Activated CD4-positive, alpha-beta memory T cell treated with anti-CD3 and anti-CD28 coated beads for 36 hours (primary cell): ENCODE results near the gene PES1. TPM values are rescaled to one million over a fixed set of nuclear protein-coding genes. Genes with fewer than 3 reads are reported as not detected.
"Not testable (repeated sequence)": the region's sequence is repeated elsewhere in the genome, so short reads cannot be mapped to it uniquely, and the experiment has no call there.

Experiments
- CTCF ChIA-PET: fragments of 350-600 bp; sonication (Branson Sonifier 250); formaldehyde crosslinking; loops from one replicate; lab custom pipeline; 2021; ENCODE audit warnings: antibody characterized with exemption, inconsistent platforms; lab: Charles Lee
- POLR2A ChIA-PET: fragments of 350-600 bp; sonication (Branson Sonifier 250); formaldehyde crosslinking; loops from one replicate; lab custom pipeline; 2021; ENCODE audit warnings: antibody characterized with exemption; lab: Charles Lee
- DNase-seq: peaks from one replicate; pipeline ENCODE4 v3.0.0-alpha.2; 2020
- H3K27ac Mint-ChIP-seq: one replicate; pipeline ENCODE4 v1.8.0; 2021; ENCODE audit warnings: mixed read lengths
- H3K27me3 Mint-ChIP-seq: one replicate; pipeline ENCODE4 v1.8.0; 2021; ENCODE audit warnings: mixed read lengths
- H3K36me3 Mint-ChIP-seq: one replicate; pipeline ENCODE4 v1.8.0; 2021; ENCODE audit warnings: mixed read lengths
- H3K4me1 Mint-ChIP-seq: one replicate; pipeline ENCODE4 v1.8.0; 2021; ENCODE audit warnings: low read depth, mixed read lengths
- H3K4me3 Mint-ChIP-seq: one replicate; pipeline ENCODE4 v1.8.0; 2021; ENCODE audit warnings: mild to moderate bottlenecking, mixed read lengths
- H3K9me3 Mint-ChIP-seq: one replicate; pipeline ENCODE4 v1.8.0; 2021; ENCODE audit warnings: mixed read lengths
- intact Hi-C: fragments of 100-400 bp; cut with micrococcal nuclease; formaldehyde crosslinking; loops from one replicate; pipeline ENCODE4 v1.15.1; 2023
- total RNA-seq, 2 experiments: library from RNA; stranded (reverse); gene quantifications; one replicate each; pipeline ENCODE4 v1.2.3, GENCODE V29; 2021

Gene PES1
- total RNA-seq, 2 experiments from 2014 or later: 99.3 to 99.6 TPM

DNA sequence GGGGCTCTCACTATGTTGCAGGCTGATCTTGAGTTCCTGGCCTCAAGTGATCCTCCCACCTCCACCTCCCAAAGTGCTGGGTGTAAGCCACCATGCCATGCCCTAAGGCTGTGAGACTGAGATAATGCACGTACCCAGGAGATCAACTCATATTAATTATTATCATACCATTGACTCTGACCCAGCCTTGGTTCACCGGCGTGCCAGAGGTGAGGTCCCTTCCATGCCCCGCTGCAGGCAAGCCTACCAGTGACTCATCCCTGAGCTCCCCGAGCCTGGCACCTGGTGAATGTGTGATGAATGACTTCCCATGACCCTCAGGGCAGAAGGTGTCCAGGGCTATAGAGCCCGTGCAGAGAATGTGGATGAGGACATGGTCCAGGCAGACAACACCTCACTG lies 29.3 kb downstream of the PES1 start:
- Mint-ChIP-seq H3K4me3 (no peak overlapping the region), H3K27me3 (no peaks in the 10 kb centered on the region), H3K4me1 (no peaks in the 10 kb centered on the region), H3K36me3 (no peaks in the 10 kb centered on the region), H3K27ac (no peak overlapping the region), H3K9me3 (no peaks in the 10 kb centered on the region)
- ChIA-PET POLR2A (no interaction called here), CTCF (no interaction called here)
- intact Hi-C loops: no loop called here
- no peak for DNase-seq

DNA sequence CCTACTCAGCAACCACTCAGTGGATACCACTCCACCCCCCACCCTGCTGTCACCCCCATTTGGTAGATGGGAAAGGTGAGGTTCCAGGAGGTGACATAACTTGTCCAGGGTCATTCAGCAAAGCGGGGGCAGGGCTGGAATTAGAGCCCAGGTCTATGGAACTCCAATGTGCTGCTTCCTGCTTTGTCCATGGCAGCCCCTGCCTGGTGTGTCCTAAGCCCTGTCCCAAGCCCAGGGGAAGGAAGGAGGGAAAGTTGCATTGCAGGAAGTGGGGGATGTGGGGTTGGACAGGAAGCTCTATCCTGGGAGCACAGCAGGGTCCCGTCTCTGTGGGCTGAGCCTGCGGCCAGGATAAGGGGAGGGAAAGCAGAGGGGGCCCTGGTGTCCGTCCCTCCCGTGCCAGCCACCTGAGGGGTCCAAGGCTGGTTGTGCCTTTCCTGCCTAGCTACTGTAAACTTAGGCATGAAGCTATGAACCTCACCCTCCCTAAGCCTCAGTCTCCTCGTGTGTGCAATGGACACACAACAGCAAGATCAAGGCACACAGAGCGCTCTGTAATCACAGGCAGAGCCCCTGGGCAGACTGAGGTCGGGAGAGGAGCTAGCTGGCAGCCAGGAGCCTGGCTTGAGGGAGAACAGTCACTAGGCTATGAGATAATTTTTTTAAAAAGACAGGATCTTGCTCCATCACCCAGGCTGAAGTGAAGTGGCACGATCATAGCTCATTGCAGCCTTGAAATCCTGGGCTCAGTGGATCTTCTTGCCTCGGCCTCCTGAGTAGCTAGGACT lies 30.1 kb downstream of the PES1 start:
- intact Hi-C loops: no loop called here
- Mint-ChIP-seq H3K27ac (no peak overlapping the region), H3K9me3 (no peaks in the 10 kb centered on the region), H3K4me3 (no peak overlapping the region), H3K4me1 (no peaks in the 10 kb centered on the region), H3K36me3 (no peaks in the 10 kb centered on the region), H3K27me3 (no peaks in the 10 kb centered on the region)
- POLR2A ChIA-PET: no interaction called here
- CTCF ChIA-PET: no interaction called here
- DNase-seq: no peak

DNA sequence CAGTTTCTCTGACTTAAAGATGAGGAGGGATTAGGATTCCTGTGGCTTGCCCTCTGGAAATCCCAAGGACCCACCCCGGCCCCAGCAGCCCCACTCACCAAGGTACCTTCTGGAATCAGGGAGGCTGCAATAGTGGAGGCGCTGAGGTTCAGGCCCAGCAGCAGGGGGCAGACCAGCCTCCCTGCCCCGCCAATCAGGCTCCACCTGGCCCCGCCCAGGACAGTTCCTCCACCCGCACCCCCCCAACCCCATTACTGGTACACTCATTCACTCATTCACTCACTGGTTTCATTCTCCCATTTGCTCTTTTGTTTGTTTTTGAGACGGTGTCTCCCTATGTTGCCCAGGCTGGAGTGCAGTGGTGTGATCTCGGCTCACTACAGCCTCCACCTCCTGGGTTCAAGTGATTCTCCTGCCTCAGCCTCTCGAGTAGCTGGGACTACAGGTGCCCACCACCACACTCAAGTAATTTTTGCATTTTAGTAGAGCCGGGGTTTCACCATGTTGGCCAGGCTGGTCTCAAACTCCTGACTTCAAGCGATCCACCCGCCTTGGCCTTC lies 31.0 kb downstream of the PES1 start:
- H3K4me3 Mint-ChIP-seq, POLR2A ChIA-PET, H3K9me3 Mint-ChIP-seq, H3K27me3 Mint-ChIP-seq, CTCF ChIA-PET, H3K27ac Mint-ChIP-seq, H3K36me3 Mint-ChIP-seq, H3K4me1 Mint-ChIP-seq, intact Hi-C loops: not testable (repeated sequence)
- peak; percentile 52 for DNase-seq

DNA sequence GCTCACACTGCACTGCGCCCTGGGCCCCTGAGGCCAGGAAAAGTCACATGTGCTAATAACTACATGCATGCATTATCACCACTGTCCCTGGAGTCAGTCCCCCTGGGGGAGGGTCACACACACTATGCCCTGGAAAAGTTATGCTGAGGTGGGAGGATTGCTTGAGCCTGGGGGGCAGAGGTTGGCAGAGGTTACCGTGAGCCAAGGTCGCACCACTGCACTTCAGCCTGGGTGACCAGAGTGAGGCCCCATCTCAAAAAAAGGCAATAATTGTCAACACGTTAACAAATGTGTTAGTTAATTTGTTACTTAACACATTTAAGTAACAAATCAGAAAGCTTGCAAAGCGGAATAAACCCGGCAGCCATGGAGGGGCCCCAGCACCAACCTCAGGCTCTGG lies 31.8 kb downstream of the PES1 start:
- POLR2A ChIA-PET: no interaction called here
- no peaks in the 10 kb centered on the region for H3K27me3 Mint-ChIP-seq
- no peak overlapping the region for H3K4me3 Mint-ChIP-seq
- no peaks in the 10 kb centered on the region for H3K9me3 Mint-ChIP-seq
- H3K4me1 Mint-ChIP-seq: no peaks in the 10 kb centered on the region
- intact Hi-C loops: no loop called here
- CTCF ChIA-PET: no interaction called here
- H3K36me3 Mint-ChIP-seq: no peaks in the 10 kb centered on the region
- H3K27ac Mint-ChIP-seq: no peak overlapping the region
- no peak for DNase-seq

DNA sequence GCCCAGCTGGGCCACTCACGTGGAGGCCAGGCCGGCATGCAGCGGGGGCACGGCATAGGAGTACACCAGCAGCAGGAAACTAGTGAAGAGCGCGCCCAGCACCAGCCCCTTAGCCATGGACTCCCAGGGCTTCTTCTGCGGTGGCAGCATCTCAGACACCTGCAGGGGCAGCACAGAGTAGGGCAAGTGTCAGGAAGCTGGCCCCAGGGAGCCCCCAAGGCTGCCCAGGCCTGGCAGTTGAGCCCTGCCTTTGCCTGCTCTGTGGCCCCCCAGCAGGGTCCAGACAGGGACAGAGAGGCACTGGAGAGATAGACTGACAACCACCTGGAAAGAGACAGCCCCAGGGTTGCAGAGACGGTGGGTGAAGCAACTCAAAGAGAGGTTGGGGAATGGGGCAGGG lies 34.5 kb downstream of the PES1 start:
- Mint-ChIP-seq H3K4me3 (no peak overlapping the region), H3K4me1 (no peaks in the 10 kb centered on the region), H3K27ac (no peak overlapping the region), H3K36me3 (no peaks in the 10 kb centered on the region), H3K27me3 (no peaks in the 10 kb centered on the region), H3K9me3 (no peaks in the 10 kb centered on the region)
- no peak for DNase-seq
- intact Hi-C loops: no loop called here
- ChIA-PET CTCF (no interaction called here), POLR2A (no interaction called here)

GRCh38 chr22:30556388-30556787 lies 35.3 kb downstream of the PES1 start:
- no peak overlapping the region for H3K4me3 Mint-ChIP-seq
- H3K9me3 Mint-ChIP-seq: no peaks in the 10 kb centered on the region
- CTCF ChIA-PET: interaction anchor here (1.2 kb wide), 1 partner anchor 49 kb away, joined by 3 read pairs; no protein-coding TSS in a partner anchor
- POLR2A ChIA-PET: no interaction called here
- DNase-seq: peak; percentile 12
- intact Hi-C loops: no loop called here
- H3K27ac Mint-ChIP-seq: no peak overlapping the region
- no peaks in the 10 kb centered on the region for H3K4me1 Mint-ChIP-seq
- H3K27me3 Mint-ChIP-seq: no peaks in the 10 kb centered on the region
- H3K36me3 Mint-ChIP-seq: no peaks in the 10 kb centered on the region

- ChIA-PET POLR2A (no interaction called here), CTCF (interaction anchor here (1.2 kb wide), 1 partner anchor 50 kb away, joined by 3 read pairs; no protein-coding TSS in a partner anchor)
- Mint-ChIP-seq H3K4me3 (no peak overlapping the region), H3K4me1 (no peaks in the 10 kb centered on the region), H3K36me3 (no peaks in the 10 kb centered on the region), H3K9me3 (no peaks in the 10 kb centered on the region), H3K27ac (no peak overlapping the region), H3K27me3 (no peaks in the 10 kb centered on the region)
- intact Hi-C loops: no loop called here
- DNase-seq: no peak
Measured at GRCh38 chr22:30555282-30556210, 36.2 kb downstream of the PES1 start.

- H3K4me1 Mint-ChIP-seq: no peaks in the 10 kb centered on the region
- no peak for DNase-seq
- no peaks in the 10 kb centered on the region for H3K9me3 Mint-ChIP-seq
- intact Hi-C loops: no loop called here
- ChIA-PET CTCF (no interaction called here), POLR2A (no interaction called here)
- no peaks in the 10 kb centered on the region for H3K36me3 Mint-ChIP-seq
- no peak overlapping the region for H3K27ac Mint-ChIP-seq
- H3K27me3 Mint-ChIP-seq: no peaks in the 10 kb centered on the region
- H3K4me3 Mint-ChIP-seq: no peak overlapping the region
Measured at GRCh38 chr22:30553971-30554370, 37.7 kb downstream of the PES1 start.

DNA sequence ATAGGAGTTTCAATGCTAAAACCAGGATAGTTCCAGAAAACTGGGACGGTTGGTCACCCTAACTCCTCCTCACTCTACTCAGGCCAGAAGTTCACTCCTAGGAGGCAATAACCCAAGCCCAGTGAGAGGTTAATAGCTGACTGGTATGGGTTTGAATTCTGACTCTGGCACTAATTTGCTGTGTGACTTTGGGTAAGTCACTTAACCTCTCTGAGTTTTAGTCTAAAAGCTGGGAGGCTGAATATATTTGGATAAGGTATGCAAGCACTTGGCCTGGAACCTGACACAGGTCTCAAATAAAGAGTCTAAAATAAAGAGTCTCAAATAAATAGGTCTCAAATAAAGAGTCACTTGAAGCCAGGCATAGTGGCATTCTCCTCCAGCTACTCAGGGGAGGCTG lies 39.0 kb downstream of the PES1 start:
- ChIA-PET CTCF (no interaction called here), POLR2A (no interaction called here)
- no peak overlapping the region for H3K4me3 Mint-ChIP-seq
- H3K4me1 Mint-ChIP-seq: no peaks in the 10 kb centered on the region
- no peak overlapping the region for H3K27ac Mint-ChIP-seq
- H3K27me3 Mint-ChIP-seq: no peaks in the 10 kb centered on the region
- no peak for DNase-seq
- H3K9me3 Mint-ChIP-seq: no peaks in the 10 kb centered on the region
- intact Hi-C loops: no loop called here
- H3K36me3 Mint-ChIP-seq: no peaks in the 10 kb centered on the region

- H3K4me1 Mint-ChIP-seq, DNase-seq, H3K27me3 Mint-ChIP-seq, H3K9me3 Mint-ChIP-seq, CTCF ChIA-PET, H3K36me3 Mint-ChIP-seq, POLR2A ChIA-PET, H3K4me3 Mint-ChIP-seq, intact Hi-C loops, H3K27ac Mint-ChIP-seq: not testable (repeated sequence)
Measured at GRCh38 chr22:30551813-30552212, 39.9 kb downstream of the PES1 start.

GRCh38 chr22:30547188-30547587 lies 44.5 kb downstream of the PES1 start:
- no peaks in the 10 kb centered on the region for H3K9me3 Mint-ChIP-seq
- no peak for DNase-seq
- intact Hi-C loops: no loop called here
- H3K27ac Mint-ChIP-seq: no peak overlapping the region
- no peaks in the 10 kb centered on the region for H3K36me3 Mint-ChIP-seq
- POLR2A ChIA-PET: no interaction called here
- no peaks in the 10 kb centered on the region for H3K4me1 Mint-ChIP-seq
- H3K27me3 Mint-ChIP-seq: peaks cover 22% of the 10 kb centered on the region
- H3K4me3 Mint-ChIP-seq: no peak overlapping the region
- CTCF ChIA-PET: no interaction called here

DNA sequence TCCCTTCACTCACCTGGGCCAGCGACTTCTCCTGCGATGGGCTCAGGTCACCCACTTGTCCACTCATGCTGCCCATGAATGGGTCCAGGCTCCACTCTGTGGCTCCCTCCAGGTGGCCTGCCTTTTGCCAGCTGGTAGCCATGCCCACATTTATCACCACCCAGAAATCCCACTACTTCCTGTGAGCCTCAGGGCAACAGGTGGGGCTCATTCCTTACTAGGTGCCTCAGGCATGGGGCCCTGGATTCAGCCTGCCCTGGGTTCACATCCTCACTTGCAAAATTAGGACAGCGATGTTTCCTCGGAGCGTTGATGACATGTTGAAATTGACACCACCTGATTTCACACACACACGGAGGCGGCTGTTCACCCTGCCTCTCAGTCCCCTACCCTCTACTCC lies 45.1 kb downstream of the PES1 start, which contains the start of gene SEC14L6:
TSS of gene SEC14L6 (minus strand) at position 126 of the 400 bp plus-strand sequence. CDS start at position 67, 59 bp downstream.
- Mint-ChIP-seq H3K36me3 (no peaks in the 10 kb centered on the region), H3K27me3 (peaks cover 24% of the 10 kb centered on the region), H3K4me3 (no peak within 1 kb of the TSS), H3K4me1 (peaks cover 2% of the 10 kb centered on the region), H3K9me3 (no peaks in the 10 kb centered on the region), H3K27ac (no peak within 1 kb of the TSS)
- no peak for DNase-seq
- CTCF ChIA-PET: no interaction called here
- POLR2A ChIA-PET: no interaction called here
- intact Hi-C loops: no loop called here
